HepG2 (cell line): ENCODE results near the gene TXNIP. TPM values are rescaled to one million over a fixed set of nuclear protein-coding genes. Genes with fewer than 3 reads are reported as not detected.

ENCODE experiments used
- AGO2 ChIP-seq: fragments of 200-400 bp; formaldehyde crosslinking; optimal IDR thresholded peaks from 2 replicates; pipeline ENCODE3; 2017; ENCODE audit warnings: mild to moderate bottlenecking, low read depth, low read length, moderate library complexity
- BCL6 ChIP-seq: IDR thresholded peaks from 2 replicates; pipeline ENCODE4 v1.6.1; 2016; ENCODE audit warnings: missing genetic modification reagents, missing compliant biosample characterization
- CENPX ChIP-seq: sonication (generic); formaldehyde crosslinking; IDR thresholded peaks from 2 replicates; pipeline ENCODE4 v1.9.0; 2021; ENCODE audit warnings: mild to moderate bottlenecking, missing genetic modification reagents, moderate library complexity
- FOXA1 ChIP-seq, 2 experiments: fragments of 450-650 bp in 1 of 2; sonication (generic) in 1 of 2; formaldehyde crosslinking in 1 of 2; IDR thresholded peaks; 2 replicates each; pipeline versions ENCODE4 v1.4.0 to v1.6.1; 2016 to 2020; ENCODE audit warnings: missing genetic modification reagents in 1 of 2
- KLF9 ChIP-seq: IDR thresholded peaks from 2 replicates; pipeline ENCODE4 v1.6.1; 2016; ENCODE audit warnings: low read depth
- NCOA5 ChIP-seq: sonication (generic); formaldehyde crosslinking; IDR thresholded peaks from 2 replicates; pipeline ENCODE4 v1.4.0; 2020; ENCODE audit warnings: missing genetic modification reagents
- RAD21 ChIP-seq: fragments of 450-650 bp; formaldehyde crosslinking; IDR thresholded peaks from 2 replicates; pipeline ENCODE4 v1.5.0; 2020; ENCODE audit warnings: mild to moderate bottlenecking
- SOX6 ChIP-seq, 2 experiments: fragments of 450-650 bp in 1 of 2; sonication (generic) in 1 of 2; formaldehyde crosslinking in 1 of 2; IDR thresholded peaks; 2 replicates each; pipeline versions ENCODE4 v1.4.0 to v1.6.1; 2017 to 2020; ENCODE audit warnings: antibody characterized with exemption in 1 of 2, mild to moderate bottlenecking in 1 of 2, missing genetic modification reagents in 1 of 2
- U2AF2 ChIP-seq: fragments of 200-400 bp; formaldehyde crosslinking; IDR thresholded peaks from 2 replicates; pipeline ENCODE4 v1.6.1; 2017; ENCODE audit warnings: low read depth, mild to moderate bottlenecking, low read length
- ZIK1 ChIP-seq: sonication (generic); formaldehyde crosslinking; IDR thresholded peaks from 2 replicates; pipeline ENCODE4 v1.5.0; 2020; ENCODE audit warnings: mild to moderate bottlenecking, low read depth, missing genetic modification reagents, borderline replicate concordance
- ZNF124 ChIP-seq: sonication (generic); formaldehyde crosslinking; IDR thresholded peaks from 2 replicates; pipeline ENCODE4 v1.4.0; 2020; ENCODE audit warnings: missing genetic modification reagents
- ZNF317 ChIP-seq: sonication (generic); formaldehyde crosslinking; IDR thresholded peaks from 2 replicates; pipeline ENCODE4 v1.5.0; 2020; ENCODE audit warnings: mild to moderate bottlenecking, missing genetic modification reagents
- ZNF879 ChIP-seq: sonication (generic); formaldehyde crosslinking; IDR thresholded peaks from 2 replicates; pipeline ENCODE4 v1.8.1; 2023; ENCODE audit warnings: missing genetic modification reagents
- ZSCAN31 ChIP-seq: sonication (generic); formaldehyde crosslinking; IDR thresholded peaks from 2 replicates; pipeline ENCODE4 v1.5.0; 2020; ENCODE audit warnings: low read depth, mild to moderate bottlenecking, missing genetic modification reagents
- polyA plus RNA-seq, 8 experiments: library from polyadenylated mRNA; depleted of rRNA in 3 of 8; stranded (reverse) in 7 of 8; unstranded in 1 of 8; fragments of >200 nt; fragmentation: Illumina TruSeq in 4 of 8; extraction: Trizol in 4 of 8; gene quantifications; 2 replicates each; pipeline versions ENCODE4 v1.2.1 to v1.2.3, GENCODE V29; 2011 to 2016; ENCODE audit warnings: low read depth in 4 of 8, missing spikeins in 1 of 8, mixed read lengths in 1 of 8; ENCODE audit not compliant: insufficient read depth in 1 of 8
- total RNA-seq, 5 experiments: library from RNA; depleted of rRNA; stranded (reverse); fragments of >200 nt; fragmentation: Illumina TruSeq; extraction: Trizol; gene quantifications; 2 replicates each; pipeline ENCODE4 v1.2.3, GENCODE V29; 2016; ENCODE audit warnings: low read depth in 1 of 5
- TF ChIP-seq, protein P1 (sequence below): sonication (generic); formaldehyde crosslinking; IDR thresholded peaks from 2 replicates; pipeline ENCODE4 v1.8.0; 2022; ENCODE audit warnings: mild to moderate bottlenecking, missing genetic modification reagents, moderate library complexity
- TF ChIP-seq, protein P2 (sequence below): sonication (generic); formaldehyde crosslinking; IDR thresholded peaks from 2 replicates; pipeline ENCODE4 v1.5.0; 2020; ENCODE audit warnings: mild to moderate bottlenecking, missing genetic modification reagents
- TF ChIP-seq, protein P3 (sequence below), 2 experiments: IDR thresholded peaks; 2 replicates each; pipeline ENCODE4 v1.6.1; 2011 to 2012; ENCODE audit warnings: low read length in 2 of 2, borderline replicate concordance in 1 of 2, low read depth in 1 of 2, mild to moderate bottlenecking in 1 of 2, moderate library complexity in 1 of 2
- TF ChIP-seq, protein P4 (sequence below): sonication (generic); formaldehyde crosslinking; IDR thresholded peaks from 2 replicates; pipeline ENCODE4 v1.5.1; 2020; ENCODE audit warnings: missing genetic modification reagents, mild to moderate bottlenecking, borderline replicate concordance

The TXNIP gene
- total and polyA plus RNA-seq, 2 of the 13 experiments (the other 11 are each of a cell fraction or from before 2014, with no cell fraction given) = 24.4 to 237 TPM

DNA sequence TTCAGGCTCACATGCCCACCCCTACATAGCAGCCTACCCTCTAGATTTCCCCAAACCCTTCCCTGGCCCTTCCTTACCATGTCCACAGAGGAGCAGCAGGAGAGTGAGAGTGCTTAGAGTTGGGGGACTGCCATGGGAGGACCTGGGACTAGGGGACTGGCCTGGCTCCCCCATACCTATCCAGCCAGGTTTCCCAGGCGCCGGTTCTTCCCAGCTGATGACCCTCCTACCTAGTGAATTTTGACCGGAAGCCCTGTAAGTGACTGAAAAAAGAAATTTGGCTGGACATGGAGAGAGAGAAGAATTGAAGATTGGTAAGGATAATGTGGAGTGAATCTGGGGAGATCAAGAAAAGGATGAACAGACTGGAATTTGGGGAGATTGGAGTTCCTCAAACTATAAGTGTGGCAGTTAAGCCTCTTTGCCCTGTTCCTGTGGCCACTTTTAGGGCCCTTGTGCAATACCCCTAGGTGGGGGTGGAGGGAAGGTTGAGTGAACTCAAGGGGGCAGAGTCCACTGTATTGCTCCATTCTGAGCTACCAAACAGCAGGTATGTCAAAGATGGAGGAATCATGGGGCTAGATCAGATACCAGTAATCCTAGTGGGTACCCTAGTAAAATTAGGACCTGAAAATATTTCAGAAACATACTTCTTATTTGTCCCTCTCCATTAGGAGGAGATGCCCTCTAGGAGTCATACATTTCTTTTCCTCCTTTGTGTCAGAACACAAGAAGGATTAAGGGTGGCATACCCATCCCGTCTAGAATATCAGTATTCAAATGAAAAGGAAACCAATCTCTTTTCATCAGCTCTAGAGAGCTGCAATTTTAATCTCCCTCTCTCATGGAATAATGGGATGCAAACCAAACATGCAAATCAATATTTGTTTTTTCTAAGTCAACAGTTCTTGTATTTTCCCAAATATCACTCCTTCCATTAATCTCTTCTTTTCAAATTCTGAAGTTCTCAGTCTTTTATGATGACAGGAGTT lies 24.0 kb upstream of the TXNIP start (continued):
- TF ChIP-seq ZNF317 (no peak), FOXA1 (IDR thresholded peaks at IDR 0.05) (no peak), FOXA1 (CRISPR knock-in tag; IDR thresholded peaks at IDR 0.05) (no peak), BCL6 (CRISPR knock-in tag) (peak; percentile 39; the same call in 1 of the 2 replicates), ZIK1 (CRISPR knock-in tag) (no peak), ZSCAN31 (0 out of 2 replicates have a peak, but pooled peaks have one; percentile 52), RAD21 (CRISPR knock-in tag) (no peak), U2AF2 (no peak), KLF9 (no peak), CENPX (no peak), NCOA5 (CRISPR knock-in tag) (no peak), ZNF124 (0 out of 2 replicates have a peak, but pooled peaks have one; percentile 41), AGO2 (no peak), ZNF879 (no peak), SOX6 (IDR thresholded peaks at IDR 0.05) (no peak), SOX6 (CRISPR knock-in tag; IDR thresholded peaks at IDR 0.05) (peak; percentile 53; the same call in 1 of the 2 replicates)
- TF ChIP-seq, protein P1, sequence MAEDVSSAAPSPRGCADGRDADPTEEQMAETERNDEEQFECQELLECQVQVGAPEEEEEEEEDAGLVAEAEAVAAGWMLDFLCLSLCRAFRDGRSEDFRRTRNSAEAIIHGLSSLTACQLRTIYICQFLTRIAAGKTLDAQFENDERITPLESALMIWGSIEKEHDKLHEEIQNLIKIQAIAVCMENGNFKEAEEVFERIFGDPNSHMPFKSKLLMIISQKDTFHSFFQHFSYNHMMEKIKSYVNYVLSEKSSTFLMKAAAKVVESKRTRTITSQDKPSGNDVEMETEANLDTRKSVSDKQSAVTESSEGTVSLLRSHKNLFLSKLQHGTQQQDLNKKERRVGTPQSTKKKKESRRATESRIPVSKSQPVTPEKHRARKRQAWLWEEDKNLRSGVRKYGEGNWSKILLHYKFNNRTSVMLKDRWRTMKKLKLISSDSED (CRISPR knock-in tag) = no peak
- TF ChIP-seq, protein P2, sequence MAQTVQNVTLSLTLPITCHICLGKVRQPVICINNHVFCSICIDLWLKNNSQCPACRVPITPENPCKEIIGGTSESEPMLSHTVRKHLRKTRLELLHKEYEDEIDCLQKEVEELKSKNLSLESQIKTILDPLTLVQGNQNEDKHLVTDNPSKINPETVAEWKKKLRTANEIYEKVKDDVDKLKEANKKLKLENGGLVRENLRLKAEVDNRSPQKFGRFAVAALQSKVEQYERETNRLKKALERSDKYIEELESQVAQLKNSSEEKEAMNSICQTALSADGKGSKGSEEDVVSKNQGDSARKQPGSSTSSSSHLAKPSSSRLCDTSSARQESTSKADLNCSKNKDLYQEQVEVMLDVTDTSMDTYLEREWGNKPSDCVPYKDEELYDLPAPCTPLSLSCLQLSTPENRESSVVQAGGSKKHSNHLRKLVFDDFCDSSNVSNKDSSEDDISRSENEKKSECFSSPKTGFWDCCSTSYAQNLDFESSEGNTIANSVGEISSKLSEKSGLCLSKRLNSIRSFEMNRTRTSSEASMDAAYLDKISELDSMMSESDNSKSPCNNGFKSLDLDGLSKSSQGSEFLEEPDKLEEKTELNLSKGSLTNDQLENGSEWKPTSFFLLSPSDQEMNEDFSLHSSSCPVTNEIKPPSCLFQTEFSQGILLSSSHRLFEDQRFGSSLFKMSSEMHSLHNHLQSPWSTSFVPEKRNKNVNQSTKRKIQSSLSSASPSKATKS (CRISPR knock-in tag) = no peak
- TF ChIP-seq, protein P3, sequence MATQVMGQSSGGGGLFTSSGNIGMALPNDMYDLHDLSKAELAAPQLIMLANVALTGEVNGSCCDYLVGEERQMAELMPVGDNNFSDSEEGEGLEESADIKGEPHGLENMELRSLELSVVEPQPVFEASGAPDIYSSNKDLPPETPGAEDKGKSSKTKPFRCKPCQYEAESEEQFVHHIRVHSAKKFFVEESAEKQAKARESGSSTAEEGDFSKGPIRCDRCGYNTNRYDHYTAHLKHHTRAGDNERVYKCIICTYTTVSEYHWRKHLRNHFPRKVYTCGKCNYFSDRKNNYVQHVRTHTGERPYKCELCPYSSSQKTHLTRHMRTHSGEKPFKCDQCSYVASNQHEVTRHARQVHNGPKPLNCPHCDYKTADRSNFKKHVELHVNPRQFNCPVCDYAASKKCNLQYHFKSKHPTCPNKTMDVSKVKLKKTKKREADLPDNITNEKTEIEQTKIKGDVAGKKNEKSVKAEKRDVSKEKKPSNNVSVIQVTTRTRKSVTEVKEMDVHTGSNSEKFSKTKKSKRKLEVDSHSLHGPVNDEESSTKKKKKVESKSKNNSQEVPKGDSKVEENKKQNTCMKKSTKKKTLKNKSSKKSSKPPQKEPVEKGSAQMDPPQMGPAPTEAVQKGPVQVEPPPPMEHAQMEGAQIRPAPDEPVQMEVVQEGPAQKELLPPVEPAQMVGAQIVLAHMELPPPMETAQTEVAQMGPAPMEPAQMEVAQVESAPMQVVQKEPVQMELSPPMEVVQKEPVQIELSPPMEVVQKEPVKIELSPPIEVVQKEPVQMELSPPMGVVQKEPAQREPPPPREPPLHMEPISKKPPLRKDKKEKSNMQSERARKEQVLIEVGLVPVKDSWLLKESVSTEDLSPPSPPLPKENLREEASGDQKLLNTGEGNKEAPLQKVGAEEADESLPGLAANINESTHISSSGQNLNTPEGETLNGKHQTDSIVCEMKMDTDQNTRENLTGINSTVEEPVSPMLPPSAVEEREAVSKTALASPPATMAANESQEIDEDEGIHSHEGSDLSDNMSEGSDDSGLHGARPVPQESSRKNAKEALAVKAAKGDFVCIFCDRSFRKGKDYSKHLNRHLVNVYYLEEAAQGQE (IDR thresholded peaks at IDR 0.05; ENCODE audit: borderline replicate concordance in 1 of 2, low read depth in 1 of 2, low read length in 2 of 2) = no peak
- TF ChIP-seq, protein P4, sequence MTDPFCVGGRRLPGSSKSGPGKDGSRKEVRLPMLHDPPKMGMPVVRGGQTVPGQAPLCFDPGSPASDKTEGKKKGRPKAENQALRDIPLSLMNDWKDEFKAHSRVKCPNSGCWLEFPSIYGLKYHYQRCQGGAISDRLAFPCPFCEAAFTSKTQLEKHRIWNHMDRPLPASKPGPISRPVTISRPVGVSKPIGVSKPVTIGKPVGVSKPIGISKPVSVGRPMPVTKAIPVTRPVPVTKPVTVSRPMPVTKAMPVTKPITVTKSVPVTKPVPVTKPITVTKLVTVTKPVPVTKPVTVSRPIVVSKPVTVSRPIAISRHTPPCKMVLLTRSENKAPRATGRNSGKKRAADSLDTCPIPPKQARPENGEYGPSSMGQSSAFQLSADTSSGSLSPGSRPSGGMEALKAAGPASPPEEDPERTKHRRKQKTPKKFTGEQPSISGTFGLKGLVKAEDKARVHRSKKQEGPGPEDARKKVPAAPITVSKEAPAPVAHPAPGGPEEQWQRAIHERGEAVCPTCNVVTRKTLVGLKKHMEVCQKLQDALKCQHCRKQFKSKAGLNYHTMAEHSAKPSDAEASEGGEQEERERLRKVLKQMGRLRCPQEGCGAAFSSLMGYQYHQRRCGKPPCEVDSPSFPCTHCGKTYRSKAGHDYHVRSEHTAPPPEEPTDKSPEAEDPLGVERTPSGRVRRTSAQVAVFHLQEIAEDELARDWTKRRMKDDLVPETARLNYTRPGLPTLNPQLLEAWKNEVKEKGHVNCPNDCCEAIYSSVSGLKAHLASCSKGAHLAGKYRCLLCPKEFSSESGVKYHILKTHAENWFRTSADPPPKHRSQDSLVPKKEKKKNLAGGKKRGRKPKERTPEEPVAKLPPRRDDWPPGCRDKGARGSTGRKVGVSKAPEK (CRISPR knock-in tag) = no peak
